GM21786 (cell line): ENCODE results near the gene ZBTB21.
"Not testable (repeated sequence)": the region's sequence is repeated elsewhere in the genome, so short reads cannot be mapped to it uniquely, and the experiment has no call there.

Experiments
- ATAC-seq: cut with Tn5 transposase; IDR thresholded peaks from one replicate; pipeline ENCODE4 v1.9.1; 2021; ENCODE audit not compliant: unreplicated experiment

ZBTB21 gene

GRCh38 chr21:41995577-41995976, 14.6 kb downstream of the ZBTB21 start:
- ATAC-seq, result no peak

- ATAC-seq, result not testable (repeated sequence)
Observed at GRCh38 chr21:41994613-41995012, 15.5 kb downstream of the ZBTB21 start.

GRCh38 chr21:41993744-41994143, 16.4 kb downstream of the ZBTB21 start:
- no peak for ATAC-seq

- ATAC-seq, result no peak
Observed at GRCh38 chr21:41992576-41992975, 17.6 kb downstream of the ZBTB21 start.

GRCh38 chr21:41991659-41992058, 18.5 kb downstream of the ZBTB21 start:
- no peak for ATAC-seq

GRCh38 chr21:41989698-41990097, 20.5 kb downstream of the ZBTB21 start:
- ATAC-seq, result no peak

GRCh38 chr21:41987310-41987709, 22.9 kb downstream of the ZBTB21 start:
- ATAC-seq, result no peak

- no peak for ATAC-seq
Observed at GRCh38 chr21:41985662-41986416, 24.3 kb downstream of the ZBTB21 start.

- no peak for ATAC-seq
Observed at GRCh38 chr21:41983229-41983628, 26.9 kb downstream of the ZBTB21 start.

GRCh38 chr21:41980561-41980960, 29.6 kb downstream of the ZBTB21 start:
- ATAC-seq, result no peak

GRCh38 chr21:41979751-41980369, 30.3 kb downstream of the ZBTB21 start:
- no peak for ATAC-seq

GRCh38 chr21:41979335-41979734, 30.8 kb downstream of the ZBTB21 start:
- no peak for ATAC-seq

GRCh38 chr21:41977034-41977950, 32.9 kb downstream of the ZBTB21 start:
- no peak for ATAC-seq

GRCh38 chr21:41976611-41977010, 33.5 kb downstream of the ZBTB21 start:
- ATAC-seq, result no peak

- no peak for ATAC-seq
Observed at GRCh38 chr21:41975391-41976272, 34.5 kb downstream of the ZBTB21 start.

- no peak for ATAC-seq
Observed at GRCh38 chr21:41974752-41975053, 35.5 kb downstream of the ZBTB21 start.

GRCh38 chr21:41973861-41974751, 36.1 kb downstream of the ZBTB21 start:
- no peak for ATAC-seq

GRCh38 chr21:41973427-41973831, 36.7 kb downstream of the ZBTB21 start:
- no peak for ATAC-seq

GRCh38 chr21:41972511-41973205, 37.5 kb downstream of the ZBTB21 start:
- ATAC-seq, result no peak
